Measurements from ENCODE around the gene NAV3.

DNA sequence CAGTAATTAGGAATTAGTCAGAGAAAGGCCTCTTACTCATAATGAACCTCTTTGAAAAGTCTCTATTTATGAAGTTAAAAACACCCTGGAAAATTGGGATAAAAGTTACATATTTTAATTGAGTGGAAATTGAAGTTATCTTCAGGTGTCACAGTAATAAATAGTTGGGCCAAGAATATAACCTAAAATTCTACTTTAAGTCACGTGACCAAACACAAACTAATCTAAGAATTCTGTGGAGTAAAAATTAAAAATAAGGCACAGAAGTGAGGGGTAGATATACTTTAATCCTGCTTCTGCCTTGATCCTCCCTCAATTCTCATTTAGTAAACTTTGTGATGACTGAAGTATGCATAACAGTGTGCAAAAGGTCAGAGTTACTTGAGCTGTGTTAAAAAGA lies 226.4 kb downstream of the NAV3 start:
- TF ChIP-seq ELF1 (IDR thresholded peaks at IDR 0.05), result no peak
- TF ChIP-seq, protein P1, sequence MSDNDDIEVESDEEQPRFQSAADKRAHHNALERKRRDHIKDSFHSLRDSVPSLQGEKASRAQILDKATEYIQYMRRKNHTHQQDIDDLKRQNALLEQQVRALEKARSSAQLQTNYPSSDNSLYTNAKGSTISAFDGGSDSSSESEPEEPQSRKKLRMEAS (IDR thresholded peaks at IDR 0.05; ENCODE audit: low read depth), result no peak
